ENCODE results near the gene WFDC9.
"Not testable (repeated sequence)": the region's sequence is repeated elsewhere in the genome, so short reads cannot be mapped to it uniquely, and the experiment has no call there.

Gene WFDC9

GRCh38 chr20:45631184-45631583 is at the start of gene WFDC9:
TSS of gene WFDC9 (minus strand) at chr20:45631284. CDS start at chr20:45610181, 21,103 bp downstream.
- no peak for DNase-seq

- no peak for DNase-seq
Observed at GRCh38 chr20:45679650-45680049, 48.6 kb upstream of the WFDC9 start.

- no peak for DNase-seq
Observed at GRCh38 chr20:45672765-45673164, 41.7 kb upstream of the WFDC9 start.

GRCh38 chr20:45670139-45670538 is 39.1 kb upstream of the WFDC9 start, which contains the start of gene WFDC11:
TSS of gene WFDC11 (minus strand) at chr20:45670239. CDS start at chr20:45650600, 19,639 bp downstream.
- DNase-seq = no peak

GRCh38 chr20:45657038-45657437 is 26.0 kb upstream of the WFDC9 start:
- DNase-seq = not testable (repeated sequence)

- not testable (repeated sequence) for DNase-seq
Observed at GRCh38 chr20:45651726-45652125, 20.6 kb upstream of the WFDC9 start.

GRCh38 chr20:45649312-45649863 is 18.3 kb upstream of the WFDC9 start:
- no peak for DNase-seq

GRCh38 chr20:45647441-45648050 is 16.5 kb upstream of the WFDC9 start:
- no peak for DNase-seq

- no peak for DNase-seq
Observed at GRCh38 chr20:45646875-45647274, 15.8 kb upstream of the WFDC9 start.

GRCh38 chr20:45645869-45646268 is 14.8 kb upstream of the WFDC9 start:
- not testable (repeated sequence) for DNase-seq

- DNase-seq = not testable (repeated sequence)
Observed at GRCh38 chr20:45641076-45641475, 10.0 kb upstream of the WFDC9 start.

GRCh38 chr20:45639687-45640086 is 8.6 kb upstream of the WFDC9 start:
- no peak for DNase-seq

GRCh38 chr20:45636513-45636912 is 5.4 kb upstream of the WFDC9 start:
- DNase-seq = no peak

- no peak for DNase-seq
Observed at GRCh38 chr20:45630371-45630770, 713 bp downstream of the WFDC9 start.

GRCh38 chr20:45629496-45630100 is 1.5 kb downstream of the WFDC9 start, which contains the start of gene WFDC10A:
TSS of gene WFDC10A (plus strand) at chr20:45629739. CDS start at chr20:45629814, 75 bp downstream.
- no peak for DNase-seq

- DNase-seq = no peak
Observed at GRCh38 chr20:45626540-45626939, 4.5 kb downstream of the WFDC9 start.

- no peak for DNase-seq
Observed at GRCh38 chr20:45621593-45621992, 9.5 kb downstream of the WFDC9 start.

GRCh38 chr20:45617591-45617990 is 13.5 kb downstream of the WFDC9 start:
- no peak for DNase-seq

GRCh38 chr20:45612314-45612713 is 18.8 kb downstream of the WFDC9 start:
- no peak for DNase-seq

- no peak for DNase-seq
Observed at GRCh38 chr20:45611054-45611453, 20.0 kb downstream of the WFDC9 start.

- DNase-seq = no peak
Observed at GRCh38 chr20:45607810-45608209, 23.3 kb downstream of the WFDC9 start.

GRCh38 chr20:45595235-45595634 is 35.8 kb downstream of the WFDC9 start:
- DNase-seq = no peak

- DNase-seq = no peak
Observed at GRCh38 chr20:45593498-45593897, 37.6 kb downstream of the WFDC9 start.

- no peak for DNase-seq
Observed at GRCh38 chr20:45592574-45593189, 38.4 kb downstream of the WFDC9 start.

All from SIG-M5 (cell line).